GM18499 (cell line): ENCODE measurements around the gene PRKCZ.
"Not testable (repeated sequence)": the region's sequence is repeated elsewhere in the genome, so short reads cannot be mapped to it uniquely, and the experiment has no call there.

Experiments used
- ATAC-seq: cut with Tn5 transposase; IDR thresholded peaks from one replicate; pipeline ENCODE4 v1.9.1; 2021; ENCODE audit warnings: moderate number of reproducible peaks; ENCODE audit not compliant: insufficient read depth, unreplicated experiment

PRKCZ gene

GRCh38 chr1:2147869-2148268 lies 97.7 kb downstream of the PRKCZ start:
- not testable (repeated sequence) for ATAC-seq

- no peak for ATAC-seq
Observed at GRCh38 chr1:2148691-2149090, 98.5 kb downstream of the PRKCZ start.

DNA sequence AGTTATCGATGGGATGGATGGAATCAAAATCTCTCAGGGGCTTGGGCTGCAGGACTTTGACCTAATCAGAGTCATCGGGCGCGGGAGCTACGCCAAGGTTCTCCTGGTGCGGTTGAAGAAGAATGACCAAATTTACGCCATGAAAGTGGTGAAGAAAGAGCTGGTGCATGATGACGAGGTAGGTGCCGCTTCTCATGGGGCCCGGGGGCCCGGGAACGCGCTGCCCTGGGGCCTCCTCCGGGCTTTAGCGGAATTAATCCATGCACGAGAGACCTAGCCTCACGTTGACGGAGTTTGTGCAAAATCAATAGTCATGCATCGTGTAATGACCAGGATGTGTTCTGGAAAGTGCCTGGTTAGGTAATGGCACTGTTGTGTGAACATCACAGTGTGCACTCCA lies 100.6 kb downstream of the PRKCZ start:
- no peak for ATAC-seq

DNA sequence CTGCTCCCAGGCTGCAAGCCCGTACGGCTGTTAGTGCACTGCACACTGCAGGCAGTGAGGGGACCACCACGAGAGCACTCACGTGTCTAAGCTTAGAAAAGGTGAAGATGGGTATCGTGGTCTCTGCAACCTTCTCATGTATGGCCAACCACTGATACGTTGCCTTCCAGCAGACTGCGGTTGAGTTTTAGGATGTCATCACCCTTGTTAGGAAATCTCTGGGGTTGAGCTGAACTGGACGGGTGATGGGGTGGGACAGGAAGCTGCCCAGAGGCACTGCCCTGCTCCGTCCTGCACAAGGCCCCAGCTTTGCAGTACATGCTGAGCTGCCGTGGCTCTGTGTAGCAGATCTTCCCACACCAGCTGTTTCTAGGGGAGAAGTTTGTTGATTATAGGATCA lies 101.0 kb downstream of the PRKCZ start:
- ATAC-seq, result no peak

DNA sequence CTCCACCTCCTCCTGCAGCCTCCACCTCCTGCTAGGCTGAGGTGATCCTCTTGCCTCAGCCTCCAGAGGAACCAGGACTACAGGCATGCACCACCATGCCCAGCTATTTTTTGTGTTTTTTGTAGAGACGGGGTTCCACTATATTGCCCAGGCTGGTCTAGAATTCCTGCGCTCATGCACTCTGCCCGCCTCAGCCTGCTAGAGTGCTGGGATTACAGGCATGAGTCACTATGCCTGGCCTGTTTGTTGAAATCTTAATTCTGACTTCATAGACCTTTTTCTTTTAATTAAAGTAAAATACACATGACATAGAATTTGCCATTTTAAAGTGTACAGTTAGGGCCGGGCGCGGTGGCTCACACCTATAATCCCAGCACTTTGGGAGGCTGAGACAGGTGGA lies 101.7 kb downstream of the PRKCZ start:
- no peak for ATAC-seq

- no peak for ATAC-seq
Observed at GRCh38 chr1:2152954-2153353, 102.7 kb downstream of the PRKCZ start.

GRCh38 chr1:2154022-2154421 lies 103.8 kb downstream of the PRKCZ start:
- no peak for ATAC-seq

- ATAC-seq, result no peak
Observed at GRCh38 chr1:2155147-2155598, 105.0 kb downstream of the PRKCZ start.

DNA sequence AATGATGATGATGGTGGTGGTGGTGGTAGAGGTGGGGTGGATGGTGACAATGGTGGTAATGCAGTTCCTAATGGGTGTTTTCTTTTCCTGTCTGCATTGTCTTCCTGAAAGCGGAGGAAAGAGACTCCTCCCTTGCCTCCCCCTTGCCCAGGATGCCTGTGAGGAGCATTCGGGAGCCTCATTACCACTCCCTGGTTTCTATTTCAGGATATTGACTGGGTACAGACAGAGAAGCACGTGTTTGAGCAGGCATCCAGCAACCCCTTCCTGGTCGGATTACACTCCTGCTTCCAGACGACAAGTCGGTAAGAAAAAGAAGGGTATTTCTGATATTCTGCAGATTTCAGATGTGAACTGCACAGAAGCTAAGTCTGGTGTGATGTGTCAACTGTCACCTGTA lies 105.6 kb downstream of the PRKCZ start:
- no peak for ATAC-seq

- no peak for ATAC-seq
Observed at GRCh38 chr1:2156866-2157265, 106.7 kb downstream of the PRKCZ start.

- no peak for ATAC-seq
Observed at GRCh38 chr1:2157856-2158255, 107.6 kb downstream of the PRKCZ start.

DNA sequence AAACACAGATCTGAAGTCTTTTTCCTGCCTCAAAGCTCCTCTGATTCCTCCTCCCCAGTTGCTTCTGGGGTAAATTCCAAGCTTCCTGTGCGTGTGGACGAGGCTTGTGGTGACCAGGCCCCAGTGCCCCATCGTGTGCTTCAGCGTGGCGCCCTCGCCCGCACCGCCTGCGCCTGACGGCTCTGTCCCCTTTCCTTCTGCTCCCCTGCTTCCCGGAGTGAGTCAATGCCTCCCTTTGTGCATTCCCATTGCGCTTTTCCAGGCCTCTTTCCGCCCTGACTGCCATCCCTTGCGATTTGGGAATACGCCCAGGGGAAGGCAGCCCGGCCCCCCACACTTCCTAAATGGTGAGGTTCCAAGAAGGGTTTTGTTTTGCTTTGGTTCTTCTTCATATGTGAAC lies 108.1 kb downstream of the PRKCZ start:
- ATAC-seq, result no peak

- ATAC-seq, result no peak
Observed at GRCh38 chr1:2159124-2159523, 108.9 kb downstream of the PRKCZ start.

DNA sequence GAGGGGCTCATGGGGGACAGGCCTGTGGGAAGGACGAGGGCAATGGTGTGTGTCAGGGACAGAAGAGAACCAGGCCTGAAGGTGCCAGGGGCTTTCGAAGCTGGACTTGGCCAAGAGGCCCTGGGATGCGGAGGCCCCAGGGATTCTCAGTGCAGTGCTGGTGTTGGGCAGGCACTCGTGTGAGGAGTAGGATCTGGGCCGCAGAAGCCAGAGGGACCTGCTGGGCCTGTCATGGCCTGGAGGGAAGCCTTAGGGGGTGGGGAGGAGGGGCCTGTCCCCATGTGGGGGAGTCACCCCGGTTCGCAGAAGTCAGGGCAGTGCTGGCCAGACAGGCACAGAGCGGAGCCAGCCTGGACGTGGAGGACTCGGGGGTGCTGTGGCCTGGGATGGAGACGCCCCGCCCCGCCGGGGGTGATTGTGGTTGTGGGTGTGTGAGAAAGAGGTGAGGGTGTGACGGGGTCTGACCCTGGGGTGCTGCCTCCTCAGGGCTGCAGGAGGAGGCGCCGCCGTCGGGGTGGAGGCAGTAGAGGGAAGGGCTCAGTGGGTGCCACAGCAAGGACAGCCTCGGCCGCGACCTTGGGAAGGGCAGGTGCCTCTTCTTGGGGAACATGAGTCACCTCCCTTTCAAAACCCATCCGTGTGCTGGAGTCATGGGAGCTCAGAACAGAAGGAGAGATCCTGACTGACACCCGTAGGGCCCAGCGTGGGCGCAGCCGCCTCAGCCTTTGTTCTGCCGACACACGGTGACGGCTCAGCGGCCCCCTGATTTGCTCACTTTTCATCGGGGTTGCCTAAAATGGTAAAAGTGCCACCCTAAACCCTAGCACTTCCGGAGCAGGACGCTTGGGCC lies 110.5 kb downstream of the PRKCZ start:
- ATAC-seq, result no peak

DNA sequence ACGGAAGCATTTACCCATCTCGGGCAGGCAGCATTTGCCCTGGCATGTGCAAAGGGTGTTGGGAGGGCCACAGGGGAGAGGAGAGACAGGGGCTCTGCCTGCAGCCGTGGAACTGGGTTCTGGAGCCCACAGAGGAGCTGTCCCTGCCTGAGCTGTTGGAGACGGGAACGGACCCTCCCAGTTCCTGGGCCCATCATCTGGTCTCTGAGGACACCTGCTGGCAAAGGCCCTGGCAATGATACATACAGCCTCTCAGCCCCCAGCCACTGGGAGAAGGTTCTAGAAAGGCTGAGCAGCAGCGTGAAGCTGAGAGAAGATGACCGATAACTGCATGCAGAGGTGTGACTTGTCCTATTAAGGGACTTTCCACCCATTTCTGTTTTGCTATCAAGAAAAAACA lies 113.0 kb downstream of the PRKCZ start:
- ATAC-seq, result no peak

DNA sequence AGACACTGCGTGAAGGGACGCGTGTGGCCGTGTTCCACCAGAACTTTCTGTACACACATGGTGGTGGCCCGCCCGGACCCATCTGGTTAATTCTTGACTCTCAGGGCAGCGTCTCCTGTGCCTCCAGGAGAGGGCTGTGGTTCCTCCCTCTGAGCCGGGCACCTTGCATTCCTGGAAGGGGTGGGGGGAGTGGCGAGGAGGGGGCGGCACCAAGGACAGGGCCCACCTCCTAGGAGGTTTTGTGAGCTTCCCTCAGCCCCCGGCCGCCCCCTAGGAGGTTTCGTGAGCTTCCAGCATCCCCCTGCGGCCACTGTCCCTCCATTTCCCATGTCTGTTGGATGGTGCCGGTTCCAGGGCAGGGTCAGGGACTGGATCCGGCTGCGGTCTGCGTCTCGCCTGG lies 115.4 kb downstream of the PRKCZ start:
- no peak for ATAC-seq

DNA sequence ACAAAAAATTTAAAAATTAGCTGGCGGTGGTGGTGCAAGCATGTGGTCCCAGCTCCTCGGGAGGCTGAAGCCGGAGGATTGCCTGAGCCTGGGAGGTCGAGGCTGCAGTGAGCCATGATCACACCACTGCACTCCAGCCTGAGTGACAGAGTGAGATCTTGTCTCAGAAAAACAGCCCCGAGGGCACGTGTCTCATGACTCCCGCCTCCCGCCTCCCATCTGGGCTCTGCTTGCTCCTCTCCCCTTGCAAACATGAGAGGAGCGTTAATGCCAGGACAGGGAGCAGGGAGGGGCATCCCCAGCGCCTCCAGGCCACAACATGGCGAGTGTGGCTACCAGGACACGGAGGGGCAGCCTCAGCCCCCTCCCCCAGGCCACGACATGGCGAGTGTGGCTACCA lies 116.0 kb downstream of the PRKCZ start:
- ATAC-seq, result no peak

DNA sequence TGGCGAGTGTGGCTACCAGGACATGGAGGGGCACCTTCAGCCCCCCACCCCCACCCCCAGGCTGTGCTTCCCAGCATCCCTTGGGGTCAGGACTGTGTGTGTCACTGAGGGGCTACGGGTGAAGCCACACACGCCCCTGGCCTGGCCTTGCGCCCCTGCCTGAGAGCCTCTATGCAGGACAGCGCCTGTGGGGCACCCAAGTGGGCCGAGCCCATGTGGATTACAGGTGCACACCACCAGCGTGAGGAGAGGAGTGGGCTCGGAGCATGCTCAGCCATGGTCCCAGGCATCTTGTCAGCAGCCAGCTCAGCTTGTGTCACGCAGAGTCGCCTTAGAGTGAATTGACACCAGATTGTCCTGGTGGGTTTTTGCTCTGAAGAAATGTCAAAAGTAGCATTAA lies 116.5 kb downstream of the PRKCZ start:
- ATAC-seq, result no peak

GRCh38 chr1:2168090-2168489 lies 117.9 kb downstream of the PRKCZ start:
- ATAC-seq, result no peak

- no peak for ATAC-seq
Observed at GRCh38 chr1:2168535-2168934, 118.3 kb downstream of the PRKCZ start.

DNA sequence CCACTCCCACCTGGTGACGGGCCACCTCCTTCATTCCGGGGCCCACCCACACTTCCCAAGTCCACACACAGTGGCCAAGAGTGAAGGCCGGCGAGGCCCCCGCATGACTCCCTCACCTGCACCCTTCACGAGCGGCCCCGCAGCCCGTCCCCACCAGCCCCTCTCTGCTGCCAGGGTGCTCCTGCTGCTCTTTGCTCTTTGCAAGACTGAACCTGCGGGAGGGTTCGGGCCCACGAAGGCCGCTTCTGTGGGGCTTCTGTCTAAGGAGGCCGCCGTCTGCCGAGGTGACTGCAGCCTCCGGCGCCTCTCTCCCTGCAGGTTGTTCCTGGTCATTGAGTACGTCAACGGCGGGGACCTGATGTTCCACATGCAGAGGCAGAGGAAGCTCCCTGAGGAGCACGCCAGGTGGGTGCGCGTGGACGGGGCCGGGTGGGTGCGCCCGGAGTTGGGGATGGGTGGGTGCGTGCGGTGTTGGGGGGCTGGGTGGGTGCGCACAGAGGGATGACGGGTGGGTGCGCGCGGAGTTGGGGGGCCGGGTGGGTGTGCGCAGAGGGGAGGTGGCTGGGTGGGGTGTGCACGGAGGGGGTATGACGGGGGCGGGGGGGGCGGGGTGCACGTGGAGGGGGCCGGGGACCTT lies 119.1 kb downstream of the PRKCZ start:
- ATAC-seq, result no peak

GRCh38 chr1:2170211-2170610 lies 120.0 kb downstream of the PRKCZ start:
- no peak for ATAC-seq
